HG03095 (cell line): ENCODE measurements around the gene HS3ST6.
"Not testable (repeated sequence)": the region's sequence is repeated elsewhere in the genome, so short reads cannot be mapped to it uniquely, and the experiment has no call there.

Source experiments
- ATAC-seq: cut with Tn5 transposase; IDR thresholded peaks from one replicate; pipeline ENCODE4 v1.9.1; 2021; ENCODE audit warnings: moderate library complexity; ENCODE audit not compliant: unreplicated experiment

HS3ST6 gene

DNA sequence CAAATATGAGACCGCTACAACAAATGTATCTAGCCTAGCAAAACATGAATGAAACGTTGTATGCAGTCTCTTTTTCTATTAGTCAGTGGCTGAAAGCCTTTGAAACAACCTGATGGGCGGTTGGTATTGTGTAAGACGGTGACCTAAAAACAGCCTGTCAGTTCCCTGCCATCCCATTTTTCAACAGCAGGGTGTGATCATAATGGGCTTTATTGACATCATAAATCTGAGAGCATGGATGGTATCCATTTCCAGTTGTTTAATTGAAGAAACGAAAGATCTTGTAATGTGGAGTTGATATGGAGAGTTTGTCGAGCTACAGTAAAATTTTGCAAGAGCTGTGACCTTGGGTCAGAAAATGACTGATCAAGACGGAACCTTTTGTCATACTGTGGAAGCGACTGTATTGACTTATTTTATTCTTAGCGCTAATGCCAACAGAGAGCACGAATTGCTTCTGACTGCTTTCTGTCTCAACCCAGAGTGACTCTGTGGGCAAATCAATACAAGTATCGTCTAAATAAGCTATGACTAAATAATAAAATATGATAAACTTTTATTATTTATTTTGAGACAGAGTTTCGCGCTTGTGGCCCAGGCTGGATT, 34.0 kb downstream of the HS3ST6 start:
- no peak for ATAC-seq

DNA sequence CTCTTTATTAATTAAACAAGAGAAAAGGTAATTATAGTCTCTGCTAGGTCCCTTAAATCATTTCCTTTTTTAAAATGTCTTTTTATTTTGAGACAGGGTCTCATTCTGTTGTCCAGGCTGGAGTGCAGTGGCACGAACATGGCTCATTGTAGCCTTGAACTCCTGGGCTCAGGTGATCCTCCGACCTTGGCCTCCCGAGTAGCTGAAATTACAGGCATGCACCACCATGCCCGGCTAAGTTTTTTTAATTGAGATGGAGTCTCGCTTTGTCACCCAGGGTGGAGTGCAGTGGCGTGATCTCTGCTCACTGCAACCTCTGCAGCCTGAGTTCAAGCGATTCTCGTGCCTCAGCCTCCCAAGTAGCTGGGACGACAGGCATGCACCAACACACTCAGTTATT, 37.0 kb downstream of the HS3ST6 start:
- not testable (repeated sequence) for ATAC-seq

DNA sequence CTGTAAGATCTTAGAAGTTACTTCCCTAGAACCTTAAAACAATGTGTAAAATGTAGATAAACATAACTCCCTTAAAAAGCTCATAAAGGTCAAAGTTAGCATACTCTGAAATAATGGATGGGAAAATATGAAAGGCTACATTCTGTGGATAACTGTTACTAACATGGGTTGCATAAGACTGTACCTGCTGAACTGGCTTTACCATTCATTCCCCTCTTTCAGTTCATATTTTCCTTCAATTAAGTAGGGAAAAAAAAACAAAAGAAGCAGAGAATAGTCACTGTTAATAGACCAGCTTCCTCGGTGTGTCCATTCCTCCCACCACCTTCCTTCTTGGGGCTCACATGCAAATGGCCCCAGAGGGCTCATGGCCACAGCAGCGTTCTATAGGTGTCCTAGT, 38.7 kb downstream of the HS3ST6 start:
- no peak for ATAC-seq

DNA sequence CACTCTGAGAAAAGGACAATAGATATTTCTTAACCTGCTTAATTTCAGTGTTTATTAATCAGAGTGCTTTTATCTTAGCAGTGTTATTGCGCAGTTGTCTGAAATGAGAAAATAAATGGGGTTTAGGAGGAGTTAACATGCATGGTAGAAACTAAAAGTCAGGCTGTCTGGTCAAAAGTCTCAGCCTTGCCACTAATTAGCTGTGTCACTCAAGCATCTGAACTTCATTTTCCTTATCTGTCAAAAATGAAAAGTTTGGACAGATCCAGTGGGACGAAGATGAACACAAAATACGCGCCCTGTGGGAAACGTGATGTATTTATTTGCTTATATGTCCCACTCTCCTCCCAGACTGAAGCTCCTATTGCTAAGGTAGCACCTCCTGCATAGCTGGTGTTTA, 40.0 kb downstream of the HS3ST6 start:
- no peak for ATAC-seq

DNA sequence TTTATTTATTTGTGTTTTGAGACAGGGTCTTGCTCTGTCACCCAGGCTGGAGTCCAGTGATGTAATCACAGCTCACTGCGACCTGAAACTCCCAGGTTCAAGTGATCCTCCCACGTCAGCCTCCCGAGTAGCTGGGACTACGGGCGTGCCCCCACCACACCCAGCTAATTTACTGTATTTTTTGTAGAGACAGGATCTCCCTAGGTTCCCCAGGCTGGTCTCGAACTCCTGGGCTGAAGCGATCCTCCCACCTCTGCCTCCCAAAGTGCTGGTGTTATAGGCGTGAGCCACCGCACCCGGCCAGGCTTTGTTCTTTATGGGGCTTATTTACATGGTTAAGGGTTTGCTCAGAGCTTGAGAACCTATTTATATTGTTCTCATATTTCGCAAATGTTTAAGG, 40.4 kb downstream of the HS3ST6 start:
- ATAC-seq: no peak

- no peak for ATAC-seq
These were observed 41.1 kb downstream of the HS3ST6 start for GRCh38 chr16:1877089-1877488.

- ATAC-seq: no peak
These were observed 41.7 kb downstream of the HS3ST6 start for GRCh38 chr16:1876468-1876867.

GRCh38 chr16:1876066-1876465, 42.1 kb downstream of the HS3ST6 start:
- ATAC-seq: not testable (repeated sequence)

DNA sequence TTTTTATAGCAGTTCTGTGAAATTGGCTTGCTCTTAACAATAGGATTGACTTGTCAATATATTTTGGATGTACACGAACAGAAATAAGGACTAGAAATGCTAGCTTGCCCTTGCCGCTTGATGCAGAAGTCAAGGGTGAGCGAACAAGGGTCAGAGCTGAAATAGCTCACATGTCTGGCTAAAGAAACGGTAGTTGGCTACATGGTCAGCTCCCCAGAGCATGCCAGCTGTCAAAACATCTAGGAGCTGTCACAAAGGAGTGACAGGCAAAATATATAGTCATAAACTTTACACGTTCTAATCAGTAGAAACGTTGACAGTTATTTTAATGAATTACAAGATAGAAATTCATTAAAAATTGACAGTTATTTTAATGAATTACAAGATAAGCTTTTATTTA, 43.4 kb downstream of the HS3ST6 start:
- ATAC-seq: no peak

GRCh38 chr16:1871974-1872635, 46.1 kb downstream of the HS3ST6 start, which contains the start of gene MEIOB:
TSS of gene MEIOB (minus strand) at chr16:1872164. CDS start at chr16:1868175, 3,989 bp downstream.
- ATAC-seq: no peak

DNA sequence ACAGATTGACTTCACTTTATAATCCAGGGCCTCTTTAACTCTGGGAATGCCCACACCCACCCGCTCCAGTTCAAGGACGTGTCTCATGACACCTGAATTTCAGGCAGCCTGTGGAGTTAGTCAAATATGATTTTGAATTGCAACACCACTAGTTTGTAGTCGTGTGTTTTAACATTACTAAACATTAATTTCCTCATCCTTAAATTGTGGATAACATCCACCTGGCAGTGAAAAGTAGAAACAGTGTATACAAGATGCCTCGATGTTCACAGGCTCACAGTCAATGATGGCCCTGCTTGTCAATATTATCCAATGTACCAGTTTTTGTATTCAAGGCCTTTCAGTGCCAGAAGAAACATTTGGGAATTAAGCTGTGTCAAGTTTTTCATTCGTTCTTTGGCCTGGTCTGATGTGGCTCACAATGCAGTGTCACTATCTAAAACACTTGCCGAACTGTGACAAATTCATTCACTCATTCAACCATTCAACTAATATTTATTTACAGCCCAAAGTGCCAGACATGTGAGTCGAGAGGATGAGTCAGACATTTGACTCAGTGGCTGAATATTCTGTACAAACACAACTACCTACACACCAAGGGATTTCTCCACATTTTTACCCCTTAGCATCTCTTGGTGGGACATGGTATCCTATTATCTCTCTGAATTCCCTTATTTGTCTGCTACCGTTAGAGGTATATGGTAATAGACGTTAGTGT, 47.7 kb downstream of the HS3ST6 start:
- ATAC-seq: no peak

DNA sequence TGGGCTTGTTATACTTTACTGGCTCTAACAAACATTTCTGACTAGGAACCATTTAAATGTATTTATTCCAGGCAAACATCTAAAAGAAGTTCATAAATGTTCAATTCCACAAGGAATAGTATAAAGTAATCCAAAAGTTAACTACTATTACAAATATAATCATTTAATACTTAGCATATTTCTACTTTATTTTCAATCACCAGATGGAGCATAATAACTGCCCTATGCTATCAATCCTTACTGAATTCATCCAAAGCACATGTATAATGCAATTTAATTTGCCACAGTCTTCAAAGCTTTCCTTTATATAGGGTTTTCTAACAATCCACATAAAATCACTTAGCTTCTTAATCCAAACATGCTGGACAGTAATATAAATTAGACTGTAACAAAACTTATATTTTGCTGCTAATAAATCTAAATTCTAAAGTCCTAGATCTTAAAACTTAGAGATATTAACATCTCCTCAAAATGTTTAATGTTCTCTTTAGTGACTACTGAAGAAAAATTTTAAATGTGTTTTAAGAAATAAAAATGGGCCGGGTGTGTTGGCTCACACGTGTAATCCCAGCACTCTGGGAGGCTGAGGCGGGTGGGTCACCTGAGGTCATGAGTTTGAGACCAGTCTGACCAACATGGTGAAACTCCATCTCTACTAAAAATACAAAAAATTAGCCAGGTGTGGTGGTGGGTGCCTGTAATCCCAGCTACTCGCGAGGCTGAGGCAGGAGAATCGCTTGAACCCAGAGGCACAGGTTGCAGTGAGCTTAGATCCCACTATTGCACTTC, 52.1 kb downstream of the HS3ST6 start:
- no peak for ATAC-seq

- no peak for ATAC-seq
These were observed 54.3 kb downstream of the HS3ST6 start for GRCh38 chr16:1863681-1864460.

GRCh38 chr16:1862394-1862793, 55.8 kb downstream of the HS3ST6 start:
- ATAC-seq: no peak

DNA sequence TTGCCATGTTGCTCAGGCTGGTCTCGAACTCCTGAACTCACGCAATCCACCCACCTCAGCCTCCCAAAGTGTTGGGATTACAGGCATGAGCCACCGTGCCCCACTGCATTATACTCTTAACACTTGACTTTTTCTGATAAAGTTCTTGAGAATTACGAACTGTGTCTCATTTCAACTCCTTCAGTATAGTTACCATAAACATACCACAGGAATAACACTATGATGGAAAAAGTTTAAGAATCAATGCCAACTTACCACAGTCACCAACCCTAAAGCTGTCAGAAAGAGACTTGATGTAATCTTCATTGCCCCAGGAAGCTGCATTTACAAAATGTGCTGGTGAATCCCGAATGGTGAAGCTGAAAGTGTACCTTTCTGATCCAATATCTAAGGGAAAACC, 56.5 kb downstream of the HS3ST6 start:
- ATAC-seq: no peak
